Epithelial cell of esophagus (primary cell): ENCODE data around the gene RCN2.

Source experiments
- DNase-seq: peaks from one replicate; pipeline ENCODE4 v3.0.0; 2010; ENCODE audit warnings: low read depth
- H3K4me3 ChIP-seq: 2 replicates; pipeline ENCODE4 v1.5.1; 2011; ENCODE audit warnings: mild to moderate bottlenecking, low read length, control low read depth
- CTCF ChIP-seq: IDR thresholded peaks from 2 replicates; pipeline ENCODE4 v1.5.1; 2011; ENCODE audit warnings: low read depth, mild to moderate bottlenecking, low read length, control low read depth, inconsistent platforms; ENCODE audit not compliant: insufficient read depth; ENCODE audit errors: missing control alignments

Gene RCN2

GRCh38 chr15:76935620-76936019, 4.1 kb downstream of the RCN2 start:
- DNase-seq: peak; percentile 41
- TF ChIP-seq CTCF: no peak
- H3K4me3 ChIP-seq: no peak overlapping the region

DNA sequence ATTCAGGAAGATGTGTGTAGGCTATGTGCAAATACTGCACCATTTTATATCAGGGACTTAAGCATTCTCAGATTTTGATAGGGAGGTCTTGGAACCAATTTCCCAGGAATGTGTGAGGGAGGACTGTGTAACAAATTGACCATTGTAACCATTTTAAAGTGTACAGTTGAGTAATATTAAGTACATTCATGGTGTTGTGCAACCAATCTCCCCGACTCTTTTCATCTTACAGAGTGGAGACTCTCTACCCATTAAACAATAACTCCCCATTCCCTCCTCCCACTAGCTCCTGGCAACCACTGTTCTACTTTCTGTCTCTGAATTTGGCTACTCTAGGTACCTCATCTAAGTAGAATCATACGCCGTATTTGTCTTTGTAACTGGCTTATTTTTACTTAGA, 5.1 kb downstream of the RCN2 start:
- peak; percentile 25 for DNase-seq
- no peak for TF ChIP-seq CTCF
- H3K4me3 ChIP-seq: no peak overlapping the region

GRCh38 chr15:76938752-76939151, 7.2 kb downstream of the RCN2 start:
- H3K4me3 ChIP-seq: no peak overlapping the region
- TF ChIP-seq CTCF: no peak
- no peak for DNase-seq

DNA sequence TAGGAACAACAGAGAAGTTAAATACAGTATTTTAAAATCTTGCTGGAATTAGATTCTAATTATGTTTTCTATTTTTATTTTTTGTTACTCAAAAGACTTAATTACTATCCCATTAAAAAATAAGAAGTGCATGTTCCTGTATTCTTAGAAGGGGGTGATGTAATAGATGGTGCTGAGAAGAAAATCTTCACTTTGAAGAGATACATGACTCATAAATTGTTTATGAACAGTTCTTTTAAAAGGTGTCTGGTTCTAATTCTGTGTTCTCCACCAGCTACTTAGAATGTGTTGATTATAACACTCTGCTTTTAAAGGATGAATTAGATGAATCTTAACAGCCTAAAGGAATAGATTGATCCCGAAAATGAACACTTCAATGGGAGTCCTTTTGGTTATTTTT, 8.2 kb downstream of the RCN2 start:
- peak; percentile 16 for DNase-seq
- H3K4me3 ChIP-seq: no peak overlapping the region
- TF ChIP-seq CTCF: no peak

DNA sequence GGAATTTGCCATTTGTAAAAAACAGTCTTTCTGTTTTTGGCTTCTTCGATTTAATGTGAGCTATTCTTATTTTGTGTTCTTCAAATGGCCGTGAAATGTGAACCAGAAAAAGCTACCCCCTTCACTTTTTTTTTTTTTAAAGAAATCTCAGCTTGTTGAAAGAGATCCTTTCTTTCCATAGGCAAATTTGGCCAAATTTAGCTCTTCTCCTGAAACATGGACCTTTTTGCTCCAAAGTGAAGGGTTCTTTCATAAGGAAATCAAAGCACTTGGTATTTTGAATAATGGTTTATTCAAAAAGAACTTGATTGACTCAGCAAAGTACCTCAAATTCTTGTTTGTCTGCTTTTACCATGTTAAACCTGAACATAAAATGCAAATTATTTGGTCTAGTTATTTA, 10.1 kb downstream of the RCN2 start:
- TF ChIP-seq CTCF: no peak
- DNase-seq: no peak
- H3K4me3 ChIP-seq: no peak overlapping the region

DNA sequence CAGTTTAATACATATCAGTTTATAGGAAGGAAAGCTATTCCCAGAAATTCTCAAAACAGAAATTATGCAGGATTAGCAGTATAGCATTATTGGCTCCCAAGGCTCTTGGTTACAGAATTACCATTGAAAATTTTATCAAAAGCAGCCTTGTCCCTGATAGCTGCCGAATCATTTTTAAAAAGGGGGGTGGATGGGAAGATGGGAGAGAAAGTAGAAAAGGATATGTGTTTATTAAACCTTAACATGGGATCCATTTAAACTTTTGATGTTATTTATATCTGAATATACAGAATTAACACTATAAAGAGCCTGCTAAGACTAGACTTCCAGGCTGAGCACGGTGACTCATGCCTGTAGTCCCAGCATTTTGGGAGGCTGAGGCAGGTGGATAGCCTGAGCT, 10.8 kb downstream of the RCN2 start:
- no peak for TF ChIP-seq CTCF
- no peak overlapping the region for H3K4me3 ChIP-seq
- no peak for DNase-seq

GRCh38 chr15:76945494-76946093, 14.0 kb downstream of the RCN2 start:
- no peak for TF ChIP-seq CTCF
- DNase-seq: no peak
- H3K4me3 ChIP-seq: no peak overlapping the region
